ENCODE results near the gene SCAMP5. TPM values are rescaled to one million over a fixed set of nuclear protein-coding genes. Genes with fewer than 3 reads are reported as not detected.

Gene SCAMP5
- total RNA-seq, 3 donors from 2014 or later: 7.3 to 10.8 (median 7.4) TPM

- peaks cover 3% of the 10 kb centered on the region for H3K4me1 ChIP-seq (ENCODE audit: low read depth)
- ATAC-seq (no peak), DNase-seq (no peak)
- H3K9me3 ChIP-seq: no peaks in the 10 kb centered on the region
- intact Hi-C loops (cut with DNase I, micrococcal nuclease): no loop called here
- no peak overlapping the region for H3K4me3 ChIP-seq
- H3K36me3 ChIP-seq (ENCODE audit: low read depth): no peaks in the 10 kb centered on the region
- TF ChIP-seq CTCF (IDR thresholded peaks at IDR 0.05): no peak
Observed at GRCh38 chr15:74978077-74978476, 17.3 kb upstream of the SCAMP5 start.

GRCh38 chr15:74978503-74978902 lies 16.9 kb upstream of the SCAMP5 start:
- peaks cover 4% of the 10 kb centered on the region for H3K4me1 ChIP-seq (ENCODE audit: low read depth)
- H3K9me3 ChIP-seq: no peaks in the 10 kb centered on the region
- intact Hi-C loops (cut with DNase I, micrococcal nuclease): no loop called here
- no peak for TF ChIP-seq CTCF (IDR thresholded peaks at IDR 0.05)
- no peaks in the 10 kb centered on the region for H3K36me3 ChIP-seq (ENCODE audit: low read depth)
- DNase-seq (peak in 1 of 3 donors; percentile 14), ATAC-seq (no peak)
- no peak overlapping the region for H3K4me3 ChIP-seq

GRCh38 chr15:74982183-74982582 lies 13.2 kb upstream of the SCAMP5 start:
- Histone ChIP-seq H3K4me1 (ENCODE audit: low read depth) (peaks cover 6% of the 10 kb centered on the region), H3K9me3 (no peaks in the 10 kb centered on the region), H3K4me3 (no peak overlapping the region), H3K36me3 (ENCODE audit: low read depth) (no peaks in the 10 kb centered on the region)
- DNase-seq (no peak), ATAC-seq (no peak)
- intact Hi-C loops (cut with DNase I, micrococcal nuclease): no loop called here
- no peak for TF ChIP-seq CTCF (IDR thresholded peaks at IDR 0.05)

GRCh38 chr15:74983725-74984231 lies 11.6 kb upstream of the SCAMP5 start:
- no peak for DNase-seq
- intact Hi-C loops (cut with DNase I, micrococcal nuclease): no loop called here
- peaks cover 6% of the 10 kb centered on the region for H3K4me1 ChIP-seq (ENCODE audit: low read depth)
- no peak overlapping the region for H3K4me3 ChIP-seq
- H3K9me3 ChIP-seq: no peaks in the 10 kb centered on the region
- no peak for TF ChIP-seq CTCF (IDR thresholded peaks at IDR 0.05)
- no peaks in the 10 kb centered on the region for H3K36me3 ChIP-seq (ENCODE audit: low read depth)
- peak; percentile 79 for ATAC-seq

- DNase-seq (peak in 2 of 3 donors; percentile 66 to 69), ATAC-seq (peak; percentile 81)
- Histone ChIP-seq H3K36me3 (ENCODE audit: low read depth) (no peaks in the 10 kb centered on the region), H3K4me3 (no peak overlapping the region), H3K4me1 (ENCODE audit: low read depth) (peaks cover 3% of the 10 kb centered on the region), H3K9me3 (no peaks in the 10 kb centered on the region)
- TF ChIP-seq CTCF (IDR thresholded peaks at IDR 0.05): peak; percentile 47
- intact Hi-C loops (cut with DNase I, micrococcal nuclease): no loop called here
Observed at GRCh38 chr15:74988007-74988800, 7.2 kb upstream of the SCAMP5 start.

Measured in mucosa of descending colon (tissue), 3 donors.